ENCODE measurements around the gene TYW5.
A peak's percentile ranks its signal among the peaks of the same experiment; 100 is the strongest.

GRCh38 chr2:199985625-199986207 lies 30.4 kb upstream of the TYW5 start:
- TF ChIP-seq CTCF (IDR thresholded peaks at IDR 0.05) (peak in 4 of 6 experiments; percentile 46 to 77 (median 67)), POLR2A (IDR thresholded peaks at IDR 0.05) (no peak)

All from Peyer's patch (tissue), 4 donors.